Stimulated activated CD4-positive, alpha-beta T cell treated with anti-CD3 and anti-CD28 coated beads, Interleukin-2, amount 100 ng/mL, for 48 hours (primary cell): ENCODE data around the gene TNFRSF4.

Experiments
- DNase-seq, 2 donors: peaks; one replicate each; pipeline ENCODE4 v3.0.0-alpha.2; 2020

TNFRSF4 gene

DNA sequence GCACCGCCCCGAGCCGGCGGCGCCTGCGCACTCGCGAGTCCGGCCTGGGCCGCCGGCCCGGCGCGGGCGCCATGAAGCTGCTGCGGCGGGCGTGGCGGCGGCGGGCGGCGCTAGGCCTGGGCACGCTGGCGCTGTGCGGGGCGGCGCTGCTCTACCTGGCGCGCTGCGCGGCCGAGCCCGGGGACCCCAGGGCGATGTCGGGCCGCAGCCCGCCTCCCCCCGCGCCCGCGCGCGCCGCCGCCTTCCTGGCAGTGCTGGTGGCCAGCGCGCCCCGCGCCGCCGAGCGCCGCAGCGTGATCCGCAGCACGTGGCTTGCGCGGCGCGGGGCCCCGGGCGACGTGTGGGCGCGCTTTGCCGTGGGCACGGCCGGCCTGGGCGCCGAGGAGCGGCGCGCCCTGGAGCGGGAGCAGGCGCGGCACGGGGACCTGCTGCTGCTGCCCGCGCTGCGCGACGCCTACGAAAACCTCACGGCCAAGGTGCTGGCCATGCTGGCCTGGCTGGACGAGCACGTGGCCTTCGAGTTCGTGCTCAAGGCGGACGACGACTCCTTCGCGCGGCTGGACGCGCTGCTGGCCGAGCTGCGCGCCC is 18.3 kb upstream of the TNFRSF4 start, which contains the start of gene B3GALT6:
Gene B3GALT6, plus strand, starts transcription at position 30 of the 588 bp plus-strand sequence. Its CDS starts 42 bp downstream, at position 72.
- no peak for DNase-seq

DNA sequence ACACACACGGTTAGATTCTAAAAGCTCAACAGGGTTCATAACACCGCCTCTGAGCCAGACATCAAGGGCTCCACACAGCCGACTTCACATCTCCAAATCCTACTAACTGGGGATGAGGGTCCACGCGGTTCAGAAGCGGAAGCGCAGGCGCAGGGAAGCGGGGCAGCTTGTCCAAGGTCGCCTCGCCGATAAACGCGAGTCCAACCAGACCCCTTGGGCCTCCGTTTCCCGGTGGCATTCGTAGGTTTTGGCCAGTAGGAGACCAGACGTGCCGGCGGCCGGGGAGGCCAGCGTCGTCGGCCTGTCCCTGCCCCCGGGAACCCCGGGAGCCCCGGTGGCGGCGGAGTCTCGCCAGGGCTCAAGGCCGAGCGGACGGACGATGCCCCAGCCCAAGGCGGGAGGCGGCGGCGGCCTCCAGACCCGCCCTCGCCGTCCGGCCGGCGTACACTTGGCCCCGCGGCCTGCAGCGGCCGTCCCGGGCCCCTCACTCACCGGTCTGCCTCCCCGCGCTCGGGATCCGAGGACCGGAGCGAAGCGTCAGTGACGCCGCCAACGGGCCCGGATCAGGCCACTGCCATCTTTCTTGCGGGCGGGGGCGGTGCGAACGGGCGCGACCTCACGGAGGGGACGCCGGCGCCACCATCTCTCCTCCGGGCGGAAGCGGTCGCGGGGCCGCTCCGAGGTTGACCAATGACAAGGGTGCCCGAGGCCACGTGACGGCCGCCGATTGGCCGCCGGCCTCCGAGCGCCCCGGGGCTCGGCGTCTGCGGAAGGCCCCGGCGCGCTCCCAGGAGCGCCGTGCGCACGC is 17.7 kb upstream of the TNFRSF4 start, which contains the start of gene SDF4:
Gene SDF4, minus strand, starts transcription at position 602 of the 808 bp plus-strand sequence. CDS start 3,229 bp downstream, outside the sequence.
- DNase-seq: peak; percentile 92 to 93

DNA sequence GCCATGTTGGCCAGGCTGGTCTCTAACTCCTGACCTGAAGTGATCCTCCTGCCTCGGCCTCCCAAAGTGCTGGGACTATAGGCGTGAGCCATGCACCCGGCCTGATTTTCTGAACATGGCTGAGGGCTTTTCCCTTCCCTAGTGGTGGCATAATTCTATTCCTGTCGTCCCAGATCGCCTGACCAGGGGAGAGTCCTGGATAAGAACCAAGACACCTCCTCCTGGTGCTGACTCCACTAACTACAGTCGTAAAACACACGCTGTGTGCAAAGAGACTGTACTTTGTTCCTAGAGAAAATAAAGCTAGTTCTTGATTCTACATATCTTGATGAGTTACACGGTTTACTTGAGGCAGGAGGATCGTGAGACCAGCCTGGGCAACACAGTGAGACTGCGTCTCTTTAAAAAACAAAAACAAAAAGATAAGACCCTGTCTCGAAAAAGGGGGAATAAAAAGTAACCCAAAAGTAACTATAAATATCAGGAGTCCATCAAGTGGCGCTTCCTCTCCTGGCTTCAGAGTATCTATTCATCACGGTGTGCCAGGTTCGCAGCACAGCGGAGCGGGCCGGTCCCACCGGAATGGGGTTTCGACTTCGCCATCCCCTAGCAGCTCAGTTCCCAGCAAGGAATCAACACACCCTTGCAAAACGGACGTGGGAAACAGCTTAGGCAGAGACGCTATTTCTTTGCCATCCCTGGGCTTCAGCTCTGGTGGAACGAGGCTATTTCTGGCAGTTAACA is 16.9 kb upstream of the TNFRSF4 start:
- DNase-seq: no peak

DNA sequence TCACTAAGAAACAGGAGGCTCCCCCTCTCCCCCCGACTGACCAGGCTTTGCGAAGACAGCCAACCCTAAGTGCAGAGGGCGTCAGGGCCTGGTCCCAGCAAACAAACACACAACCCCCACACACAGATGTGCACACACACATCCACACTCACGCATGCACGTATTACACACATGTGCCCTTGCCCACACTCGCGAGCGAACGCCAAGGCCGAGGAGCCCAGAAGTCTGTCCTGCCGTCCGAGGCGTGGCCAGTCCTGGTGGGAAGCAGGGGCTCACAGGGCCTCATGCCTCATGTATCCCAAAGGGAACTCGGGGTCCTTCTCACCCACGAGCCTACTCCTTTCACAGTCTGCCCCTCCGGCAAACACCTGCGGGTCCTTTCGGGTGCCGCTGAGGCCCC is 15.8 kb upstream of the TNFRSF4 start:
- DNase-seq: no peak

DNA sequence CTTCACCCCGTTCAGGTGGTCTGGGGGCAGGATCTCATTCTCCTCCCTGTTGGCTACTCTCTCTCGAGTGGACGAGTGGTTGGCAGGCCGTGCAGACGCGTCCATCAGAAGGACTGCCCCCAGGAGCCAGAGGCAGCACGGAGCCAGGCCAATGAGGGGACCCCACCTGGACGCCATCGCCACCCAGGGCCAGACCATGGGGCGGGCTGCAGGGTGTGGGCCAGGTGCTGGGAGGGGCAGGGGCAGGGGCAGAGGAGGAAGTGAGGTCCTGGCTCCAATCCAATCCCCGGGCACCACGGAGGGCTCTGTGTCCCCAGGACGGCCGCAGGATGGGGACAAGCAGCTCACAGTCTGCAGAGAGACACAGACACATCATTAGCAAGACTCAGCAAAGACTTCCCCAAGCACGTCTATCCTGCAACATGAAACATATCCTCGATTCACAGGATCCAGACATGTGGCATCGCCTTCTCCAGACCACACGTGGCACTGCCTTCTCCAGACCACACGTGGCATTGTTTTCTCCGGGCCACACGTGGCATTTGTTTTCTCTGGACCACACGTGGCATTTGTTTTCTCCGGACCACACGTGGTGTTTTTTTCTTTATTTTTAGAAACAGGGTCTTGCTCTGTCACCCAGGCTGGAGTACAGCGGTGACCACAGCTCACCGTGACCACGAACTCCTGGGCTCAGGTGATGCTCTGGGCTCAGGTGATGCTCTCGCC is 14.8 kb upstream of the TNFRSF4 start:
- no peak for DNase-seq

DNA sequence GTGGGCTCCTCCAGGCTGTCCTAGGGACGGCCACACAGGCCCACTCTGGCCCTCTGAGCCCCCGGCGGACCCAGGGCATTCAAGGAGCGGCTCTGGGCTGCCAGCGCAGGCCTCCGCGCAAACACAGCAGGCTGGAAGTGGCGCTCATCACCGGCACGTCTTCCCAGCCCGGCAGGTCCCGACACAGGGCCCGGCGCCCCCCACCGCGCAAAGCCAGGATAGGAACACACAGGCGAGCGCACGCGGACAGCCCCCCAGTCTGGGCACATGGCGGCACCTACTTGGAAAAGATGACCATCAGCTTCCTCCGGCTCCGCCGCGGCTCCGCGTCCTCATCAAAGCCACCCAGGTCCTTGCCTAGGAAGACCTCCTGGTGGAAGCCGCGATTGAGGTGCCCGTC is 14.2 kb upstream of the TNFRSF4 start:
- DNase-seq: no peak

DNA sequence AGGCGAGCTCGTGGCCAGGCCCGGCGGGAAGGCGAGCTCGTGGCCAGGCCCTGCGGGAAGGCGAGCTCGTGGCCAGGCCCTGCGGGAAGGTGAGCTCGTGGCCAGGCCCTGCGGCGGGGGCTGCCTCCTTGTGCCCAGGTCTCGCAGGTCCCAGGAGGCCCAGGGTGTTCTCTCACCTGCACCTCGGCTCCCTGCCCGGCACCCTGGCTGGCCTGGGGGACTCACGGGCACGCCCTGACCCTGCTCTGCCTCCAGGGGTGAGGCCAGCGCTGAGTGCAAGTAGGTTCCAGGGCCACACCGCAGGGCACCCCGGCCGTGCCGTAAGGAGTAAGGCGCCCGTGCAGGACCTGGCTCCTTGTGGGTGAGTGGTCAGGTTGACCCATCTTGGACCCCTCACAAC is 13.4 kb upstream of the TNFRSF4 start:
- no peak for DNase-seq

DNA sequence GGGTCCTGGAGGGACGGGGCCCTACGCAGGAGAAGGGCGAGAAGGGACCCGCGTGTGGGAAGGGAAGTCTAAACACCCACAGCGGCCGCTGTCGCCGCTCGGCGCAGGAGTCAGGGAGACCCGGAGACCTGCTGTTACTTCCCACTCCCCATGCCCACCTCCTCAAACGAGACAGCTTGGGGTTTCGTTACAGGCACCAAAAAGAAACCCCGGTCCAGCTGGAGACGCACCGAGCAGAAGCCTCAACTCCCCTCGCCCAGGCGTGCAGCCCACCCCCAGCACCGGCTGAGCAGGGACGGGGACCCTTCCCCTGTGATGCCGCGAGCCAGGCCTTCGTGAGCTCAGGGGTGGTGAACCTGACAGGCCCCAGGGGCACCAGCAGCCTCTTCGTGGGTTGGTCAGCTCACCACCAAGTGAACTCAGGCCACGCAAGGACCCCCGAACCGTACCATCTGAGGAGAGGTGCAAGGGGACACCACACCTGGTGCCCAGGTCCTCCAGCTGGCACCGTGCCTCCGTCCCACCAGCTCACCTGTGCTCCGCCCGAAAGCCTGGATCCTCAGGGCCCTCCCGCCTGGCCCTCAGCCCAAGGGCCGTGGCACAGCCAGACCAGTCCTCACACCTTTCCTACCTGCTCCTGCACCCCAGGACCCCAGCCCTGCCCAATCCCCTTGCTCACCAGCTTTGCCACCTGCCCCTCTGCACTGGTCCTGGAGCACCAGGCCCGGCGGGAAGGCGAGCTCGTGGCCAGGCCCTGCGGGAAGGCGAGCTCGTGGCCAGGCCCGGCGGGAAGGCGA is 12.8 kb upstream of the TNFRSF4 start:
- no peak for DNase-seq

DNA sequence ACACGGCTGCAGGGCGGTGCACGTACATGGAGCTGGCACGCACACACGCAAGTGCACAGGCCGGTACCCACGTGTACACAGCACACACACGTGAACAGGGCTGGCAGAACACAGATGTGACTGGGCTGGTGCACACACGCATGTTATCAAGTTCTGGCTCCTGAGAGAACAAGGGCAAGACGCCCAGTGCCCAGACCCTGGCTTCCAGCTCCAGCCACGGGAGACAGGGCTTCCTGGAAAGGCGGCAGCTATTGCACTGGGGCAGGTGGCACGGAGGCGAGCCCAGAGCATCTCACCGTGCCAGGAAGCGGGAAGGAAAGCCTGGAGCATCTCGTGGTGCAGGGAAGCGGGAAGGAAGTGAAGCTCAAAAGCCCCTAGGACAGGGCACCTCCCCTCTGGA is 12.0 kb upstream of the TNFRSF4 start:
- no peak for DNase-seq

DNA sequence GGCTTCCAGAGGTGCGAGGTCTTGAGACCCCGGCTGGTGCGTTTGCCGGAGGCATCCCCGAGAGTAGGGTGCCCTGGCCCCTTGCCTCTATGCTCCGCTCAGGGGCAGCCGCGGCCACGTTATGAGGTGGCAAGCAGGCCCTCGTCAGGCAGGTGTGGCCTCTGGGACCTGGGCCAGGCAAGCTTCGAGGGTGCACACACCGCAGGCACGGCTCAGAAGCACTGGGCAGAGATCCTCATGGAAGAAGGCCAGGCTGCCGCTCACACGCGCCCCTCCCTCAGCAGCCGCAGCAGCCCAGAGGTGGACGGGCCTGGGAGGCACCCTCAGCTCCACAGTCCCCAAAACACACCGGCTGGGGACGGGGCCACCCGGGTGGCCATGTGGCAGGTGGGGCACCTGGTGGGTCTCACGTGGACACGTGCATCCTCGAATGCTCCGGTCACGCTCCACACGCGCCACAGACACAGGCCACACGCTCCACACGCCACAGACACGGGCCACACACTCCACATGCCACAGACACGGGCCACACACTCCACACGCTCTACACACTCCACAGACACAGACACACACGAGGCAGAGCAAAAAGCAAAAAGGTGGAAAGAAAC is 11.4 kb upstream of the TNFRSF4 start:
- DNase-seq: no peak

DNA sequence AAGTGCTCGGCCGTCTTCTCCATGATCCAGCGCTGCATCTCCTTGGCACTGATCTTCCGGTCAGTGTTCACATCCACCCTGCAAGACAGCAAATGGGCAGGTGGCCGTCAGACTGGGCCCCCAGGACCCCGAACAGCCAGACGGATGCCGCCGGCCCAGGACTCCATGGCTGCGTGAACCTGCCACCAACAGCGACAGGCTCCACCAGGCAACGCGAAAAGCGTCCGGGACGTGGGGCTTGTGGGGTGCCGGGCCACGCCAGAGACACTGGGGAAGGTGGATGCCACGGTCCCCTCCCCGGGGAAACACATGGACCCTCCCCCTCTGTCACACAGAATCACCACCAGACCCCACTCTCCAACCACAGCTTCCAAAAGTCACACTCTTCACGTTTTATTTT is 9.9 kb upstream of the TNFRSF4 start:
- DNase-seq: no peak

DNA sequence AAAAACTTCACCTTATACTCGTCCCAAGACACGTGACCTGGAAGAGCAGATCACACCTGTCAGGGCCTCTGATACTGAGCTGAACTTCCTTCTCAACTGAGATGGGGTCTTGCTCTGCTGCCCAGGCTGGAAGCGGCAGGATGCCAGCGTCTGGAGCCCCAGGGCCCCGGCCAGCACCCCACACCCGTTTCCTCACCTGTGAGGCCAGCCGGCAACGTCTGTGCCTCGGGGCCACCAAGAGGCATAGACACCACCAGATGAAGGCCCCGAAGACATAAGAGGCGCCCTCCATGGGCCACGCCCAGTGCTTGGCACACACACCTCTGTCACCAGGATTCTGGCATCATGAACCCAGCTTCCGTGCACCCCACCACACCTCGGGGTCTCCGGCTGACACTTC is 9.4 kb upstream of the TNFRSF4 start:
- no peak for DNase-seq

DNA sequence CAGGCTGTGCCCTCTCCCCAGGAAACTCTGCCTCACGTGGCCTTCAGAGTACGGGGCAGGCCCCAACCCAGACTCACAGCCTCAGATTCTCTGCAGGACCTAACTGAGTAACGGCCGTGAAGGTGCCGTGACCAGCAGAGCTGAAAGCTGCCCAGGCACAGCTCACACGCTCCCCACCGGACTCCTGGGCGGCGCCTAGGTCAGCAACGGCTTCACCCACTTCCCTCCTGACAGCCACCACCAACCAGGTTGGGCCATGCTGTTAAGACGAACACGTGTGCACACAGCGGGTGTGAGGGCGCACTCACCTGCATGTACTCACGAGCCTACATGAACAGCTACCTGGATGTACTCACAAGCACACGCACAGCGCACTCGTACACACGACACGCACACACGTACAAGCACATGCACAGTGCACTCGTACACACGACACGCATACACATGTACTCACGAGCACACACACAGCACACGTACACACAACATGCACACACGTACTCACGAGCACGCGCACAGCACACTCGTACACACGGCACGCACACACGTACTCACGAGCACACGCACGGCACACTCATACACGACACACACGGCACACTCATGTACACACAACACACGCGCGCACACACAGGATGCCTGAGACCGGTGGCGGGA is 8.7 kb upstream of the TNFRSF4 start:
- no peak for DNase-seq

DNA sequence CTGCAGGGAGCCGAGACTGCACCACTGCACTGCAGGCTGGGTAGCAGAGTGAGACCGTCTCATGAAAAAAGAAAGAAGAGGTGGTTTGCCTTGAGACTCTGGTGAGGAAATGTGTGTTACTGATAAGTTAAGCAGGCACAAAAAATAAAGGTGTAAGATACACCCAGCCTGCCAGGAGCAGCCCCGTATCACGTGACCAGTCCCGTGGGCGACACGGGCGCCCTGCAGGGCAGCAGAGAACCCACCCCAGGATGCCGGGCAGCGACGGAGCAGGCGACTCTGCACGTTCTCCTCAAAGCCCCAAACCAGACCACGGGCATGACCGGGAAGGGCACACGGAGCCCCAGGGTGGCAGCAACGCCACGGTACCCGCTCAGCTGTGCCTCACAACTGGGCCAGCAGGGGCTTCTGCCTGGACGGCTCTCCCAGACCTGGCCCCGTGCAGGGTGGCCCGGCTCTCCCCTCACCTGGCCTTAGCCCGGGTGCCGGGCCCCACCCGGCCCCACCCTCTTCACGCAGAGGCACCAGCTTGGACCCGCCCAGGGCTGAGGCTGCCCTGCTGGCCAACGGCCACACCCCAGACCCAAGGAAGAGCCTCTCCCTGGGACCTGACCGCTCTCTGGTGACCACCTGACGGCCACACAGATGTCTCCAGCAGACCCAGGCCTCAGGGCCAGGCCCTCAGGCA is 8.1 kb upstream of the TNFRSF4 start:
- DNase-seq: no peak

DNA sequence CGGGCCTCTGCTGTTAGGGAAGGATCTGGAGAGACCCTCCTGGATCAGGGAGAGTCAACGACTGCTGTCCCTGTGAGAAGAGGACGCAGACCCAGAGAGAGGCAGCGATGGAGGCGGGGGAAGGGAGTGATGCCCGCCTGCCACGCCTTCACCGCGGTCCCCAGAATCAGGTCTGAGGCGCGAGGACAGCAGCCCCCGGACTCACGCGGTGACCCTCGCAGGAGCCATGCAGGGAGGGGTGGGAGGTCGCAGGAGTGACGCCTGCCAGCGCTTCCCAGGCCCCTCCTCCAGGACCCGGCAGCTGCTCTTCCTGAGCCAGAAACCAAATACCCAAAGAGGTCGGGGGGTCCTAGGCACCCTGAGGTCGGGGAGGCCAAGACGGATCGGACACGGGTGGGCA is 6.2 kb upstream of the TNFRSF4 start:
- no peak for DNase-seq

DNA sequence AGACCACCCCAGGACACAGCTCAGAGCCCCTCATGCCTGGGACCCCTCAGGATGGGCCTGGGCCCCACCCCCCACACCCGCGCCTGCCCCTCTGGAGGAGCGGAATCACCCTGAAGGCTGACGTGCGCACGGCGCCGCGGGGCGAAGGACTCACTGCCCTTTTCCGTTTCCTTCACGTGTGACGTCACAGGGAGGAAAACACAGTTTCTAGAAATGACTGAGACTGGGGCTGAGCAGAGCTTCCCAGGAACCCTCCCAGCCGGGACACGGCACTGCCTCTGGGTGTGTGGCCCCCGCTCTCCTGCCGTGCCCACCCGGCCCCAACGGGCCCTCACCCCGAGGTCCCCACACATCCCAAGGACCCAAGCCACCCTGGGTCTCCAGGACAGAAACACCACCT is 5.4 kb upstream of the TNFRSF4 start:
- no peak for DNase-seq

DNA sequence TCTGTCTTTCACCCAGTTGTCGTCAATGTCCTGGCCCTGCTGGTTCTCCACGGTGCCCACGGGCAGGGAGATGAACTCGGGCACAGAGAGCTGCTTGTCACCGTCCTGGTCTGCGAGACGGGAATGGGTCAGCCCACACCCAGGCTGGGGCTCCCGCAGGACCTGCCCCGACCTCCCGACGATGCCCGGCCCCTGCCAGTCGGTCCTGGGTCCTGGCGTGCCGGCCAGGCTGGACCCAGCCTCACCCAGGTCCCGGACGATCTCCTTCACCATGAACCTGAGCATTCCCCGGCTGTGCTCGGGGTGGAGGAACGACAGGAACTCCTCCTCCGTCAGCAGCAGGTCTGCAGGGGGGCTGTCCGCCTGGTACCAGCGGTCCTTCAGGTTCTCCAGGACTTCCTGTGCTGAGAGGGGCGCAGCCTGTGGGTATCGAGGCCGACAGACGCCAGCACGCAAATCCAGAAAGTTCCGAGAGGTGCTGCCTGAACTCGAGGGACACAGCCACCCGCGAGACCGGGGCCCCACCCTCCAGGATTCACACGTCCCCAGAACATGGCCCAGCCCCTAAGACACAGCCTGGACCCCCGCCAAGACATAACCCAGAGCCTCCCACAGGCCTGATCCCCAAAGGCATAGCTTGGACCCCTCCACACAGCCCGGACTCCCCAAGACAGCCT is 4.7 kb upstream of the TNFRSF4 start:
- no peak for DNase-seq

DNA sequence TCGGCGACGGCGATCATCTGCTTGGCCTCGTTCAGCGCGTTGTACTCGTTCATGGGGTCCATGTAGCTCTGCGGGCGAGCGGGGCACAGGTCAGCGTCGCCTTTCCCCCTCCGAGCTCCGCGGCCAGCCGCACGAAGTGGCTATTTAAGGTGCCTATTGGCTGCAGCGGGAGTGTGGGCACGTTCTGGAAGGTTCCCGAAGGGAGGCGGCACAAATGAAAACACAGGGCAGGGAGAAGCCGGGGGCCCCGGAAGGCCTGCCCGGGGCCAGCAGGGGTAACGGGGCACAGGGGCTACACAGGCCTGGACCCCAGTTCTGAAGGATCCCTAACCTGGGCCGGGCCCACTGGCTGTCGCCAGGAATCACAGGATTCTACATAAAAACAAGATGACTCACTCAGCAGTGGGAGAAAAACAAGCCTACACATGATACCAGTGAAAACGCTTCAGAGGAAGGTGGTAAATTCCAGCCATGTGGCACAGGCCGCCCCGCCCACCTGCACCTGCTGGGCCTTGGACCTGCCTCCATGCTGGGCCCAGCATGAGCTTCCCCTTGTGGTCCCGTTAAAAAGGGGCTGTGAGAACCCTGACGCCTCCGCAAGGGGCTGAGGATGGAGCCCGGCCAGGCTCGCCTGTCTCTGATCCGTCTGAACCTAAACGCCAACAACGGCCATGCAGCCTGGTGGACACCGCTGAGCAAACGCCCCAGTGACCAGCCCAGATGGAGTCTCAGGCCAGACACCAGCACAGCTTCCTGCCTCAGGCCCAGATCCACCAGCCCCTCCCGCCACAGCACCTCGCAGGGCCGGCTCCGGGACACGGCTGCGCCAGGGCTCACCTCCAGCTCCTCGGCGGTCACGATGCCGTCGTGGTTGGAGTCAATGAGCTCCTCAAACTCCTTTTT is 3.9 kb upstream of the TNFRSF4 start:
- DNase-seq: no peak
